OCI-LY7 (cell line): ENCODE results near the gene OR5J2. TPM values are rescaled to one million over a fixed set of nuclear protein-coding genes. Genes with fewer than 3 reads are reported as not detected.

Source experiments
- BruUV-seq: library from RNA; stranded (reverse); fragments of 400-500 nt; replicated peaks from 2 replicates; lab custom pipeline; 2021; lab: Mats Ljungman, UMichigan
- CTCF ChIA-PET: fragments of 300-600 bp; sonication (Branson Sonifier 250); formaldehyde crosslinking; loops from one replicate; lab custom pipeline; 2022; ENCODE audit warnings: antibody characterized with exemption; ENCODE audit not compliant: unreplicated experiment; lab: Charles Lee
- POLR2A ChIA-PET: fragments of 300-600 bp; sonication (Branson Sonifier 250); formaldehyde crosslinking; loops from one replicate; lab custom pipeline; 2022; ENCODE audit warnings: antibody characterized with exemption; lab: Charles Lee
- DNase-seq: peaks from one replicate; pipeline ENCODE4 v3.0.0-alpha.2; 2015; ENCODE audit warnings: low spot score
- H2AFZ ChIP-seq: fragments of 200-600 bp; sonication (generic), shearing (Covaris generic); 2 replicates; pipeline ENCODE4 v1.6.1; 2014; ENCODE audit warnings: mild to moderate bottlenecking, antibody characterized with exemption, low read length, moderate library complexity
- H3K27ac ChIP-seq: fragments of 200-600 bp; sonication (generic); 2 replicates; pipeline ENCODE4 v1.5.1; 2014; ENCODE audit warnings: mixed run types, low read depth, mild to moderate bottlenecking, moderate library complexity, low read length, inconsistent platforms; ENCODE audit not compliant: poor library complexity, severe bottlenecking
- H3K36me3 ChIP-seq: fragments of 200-600 bp; sonication (generic); 2 replicates; pipeline ENCODE4 v1.6.1; 2014; ENCODE audit warnings: mild to moderate bottlenecking, antibody characterized with exemption, low read length, moderate library complexity, mixed read lengths; ENCODE audit not compliant: insufficient read depth
- H3K4me1 ChIP-seq: fragments of 200-600 bp; sonication (generic); 2 replicates; pipeline ENCODE4 v1.5.1; 2014; ENCODE audit warnings: mild to moderate bottlenecking, low read length; ENCODE audit not compliant: insufficient read depth, poor library complexity, severe bottlenecking
- H3K4me2 ChIP-seq: fragments of 200-600 bp; sonication (generic); 2 replicates; pipeline ENCODE4 v1.6.1; 2014; ENCODE audit warnings: mild to moderate bottlenecking, low read length
- H3K4me3 ChIP-seq: fragments of 200-600 bp; sonication (generic); 2 replicates; pipeline ENCODE4 v1.5.1; 2014; ENCODE audit warnings: mild to moderate bottlenecking, low read depth, low read length; ENCODE audit not compliant: poor library complexity, severe bottlenecking
- H3K79me2 ChIP-seq: fragments of 200-600 bp; sonication (generic); 2 replicates; pipeline ENCODE4 v1.6.1; 2016; ENCODE audit warnings: low read depth, mild to moderate bottlenecking, low read length, moderate library complexity, mixed read lengths; ENCODE audit not compliant: insufficient read depth
- H3K9me2 ChIP-seq: fragments of 200-600 bp; sonication (generic); 2 replicates; pipeline ENCODE4 v1.6.1; 2016; ENCODE audit warnings: mild to moderate bottlenecking, low read length, mixed read lengths; ENCODE audit not compliant: insufficient read depth
- H3K9me3 ChIP-seq: fragments of 200-600 bp; sonication (generic); 2 replicates; pipeline ENCODE4 v1.6.1; 2014; ENCODE audit warnings: mild to moderate bottlenecking, mixed run types, low read length, mixed read lengths
- H4K20me1 ChIP-seq: fragments of 200-600 bp; sonication (generic); 2 replicates; pipeline ENCODE4 v1.6.1; 2014; ENCODE audit warnings: mild to moderate bottlenecking, antibody characterized with exemption, low read length, moderate library complexity, mixed read lengths; ENCODE audit not compliant: insufficient read depth
- CTCF ChIP-seq: fragments of 200-600 bp; sonication (generic); conservative IDR thresholded peaks from 2 replicates; pipeline ENCODE4 v1.5.1; 2014; ENCODE audit warnings: mild to moderate bottlenecking, antibody characterized with exemption, low read length, moderate library complexity, mixed read lengths
- EZH2phosphoT487 ChIP-seq: fragments of 200-600 bp; sonication (generic); IDR thresholded peaks from 2 replicates; pipeline ENCODE4 v1.6.1; 2018; ENCODE audit warnings: low read depth, borderline replicate concordance, mild to moderate bottlenecking, mixed run types, antibody characterized with exemption, low read length, moderate library complexity, mixed read lengths
- intact Hi-C: fragments of 100-400 bp; cut with micrococcal nuclease; formaldehyde crosslinking; loops from one replicate; pipeline ENCODE4 v1.10.0; 2022; ENCODE audit not compliant: unreplicated experiment
- total RNA-seq, 2 experiments: library from RNA; depleted of rRNA in 1 of 2; stranded (reverse); fragments of >200 nt in 1 of 2; shearing (Covaris generic) in 1 of 2; gene quantifications; 2 replicates each; pipeline ENCODE4 v1.2.3, GENCODE V29; 2014 to 2022

The OR5J2 gene
- total RNA-seq, 2 experiments from 2014 or later: not detected

GRCh38 chr11:56188602-56189001 is 12.2 kb downstream of the OR5J2 start:
- Histone ChIP-seq H3K9me2 (no peaks in the 10 kb centered on the region), H3K27ac (no peak overlapping the region), H3K36me3 (no peaks in the 10 kb centered on the region), H3K4me2 (no peak overlapping the region), H2AFZ (no peak overlapping the region), H3K4me3 (no peak overlapping the region), H3K79me2 (no peaks in the 10 kb centered on the region), H4K20me1 (no peaks in the 10 kb centered on the region), H3K9me3 (0 out of 2 replicates have a peak, but pooled peaks cover 3% of the 10 kb centered on the region), H3K4me1 (no peaks in the 10 kb centered on the region)
- no peak for DNase-seq
- BruUV-seq: no TSS peak
- TF ChIP-seq CTCF: no peak
- no peak for TF ChIP-seq EZH2phosphoT487
- ChIA-PET POLR2A (no interaction called here), CTCF (no interaction called here)
- intact Hi-C loops: no loop called here

DNA sequence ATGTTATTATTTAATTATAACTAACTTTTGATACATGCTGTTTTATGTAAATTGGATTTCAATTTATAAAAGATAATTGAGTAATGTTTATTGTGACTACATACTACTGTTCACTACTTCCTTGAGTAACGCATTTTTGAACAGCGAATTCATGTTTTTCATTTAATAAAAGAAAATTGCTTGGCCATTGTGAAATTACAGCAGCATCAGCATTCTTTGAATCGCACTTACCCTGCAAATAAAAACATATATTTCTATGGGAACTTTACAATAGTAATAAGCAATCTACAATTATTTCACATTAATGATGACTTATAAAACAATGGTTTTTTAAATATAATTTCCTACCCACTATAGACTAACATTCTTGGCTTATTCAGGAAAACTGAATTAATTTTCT is 20.3 kb downstream of the OR5J2 start:
- Histone ChIP-seq H2AFZ (no peak overlapping the region), H3K4me2 (no peak overlapping the region), H3K4me1 (no peaks in the 10 kb centered on the region), H3K36me3 (no peaks in the 10 kb centered on the region), H3K27ac (no peak overlapping the region), H4K20me1 (no peaks in the 10 kb centered on the region), H3K9me2 (no peaks in the 10 kb centered on the region), H3K9me3 (no peaks in the 10 kb centered on the region), H3K79me2 (no peaks in the 10 kb centered on the region), H3K4me3 (no peak overlapping the region)
- no TSS peak for BruUV-seq
- intact Hi-C loops: no loop called here
- no peak for DNase-seq
- TF ChIP-seq CTCF (no peak), EZH2phosphoT487 (no peak)
- CTCF ChIA-PET: no interaction called here
- POLR2A ChIA-PET: no interaction called here

DNA sequence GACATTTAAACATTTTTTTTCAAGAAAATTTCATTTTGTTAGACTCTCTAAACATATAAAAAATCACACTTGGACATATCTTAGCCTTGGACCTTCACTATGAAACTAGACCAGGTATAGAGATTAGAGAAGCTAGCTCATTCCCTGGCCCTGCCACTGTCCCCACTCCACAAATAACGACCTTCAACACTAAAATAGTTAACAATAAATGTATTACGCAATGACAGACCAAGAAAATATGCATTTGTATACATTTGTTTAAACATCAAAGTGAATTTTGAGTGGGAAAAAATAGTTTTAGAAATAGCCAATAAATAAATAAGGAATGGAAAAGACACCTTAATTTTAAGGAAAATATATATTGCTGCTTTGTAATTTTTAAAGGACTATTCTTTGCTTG is 20.9 kb downstream of the OR5J2 start:
- Histone ChIP-seq H3K4me2 (no peak overlapping the region), H3K36me3 (no peaks in the 10 kb centered on the region), H2AFZ (no peak overlapping the region), H3K4me3 (no peak overlapping the region), H4K20me1 (no peaks in the 10 kb centered on the region), H3K27ac (no peak overlapping the region), H3K4me1 (no peaks in the 10 kb centered on the region), H3K9me3 (no peaks in the 10 kb centered on the region; the same call in 1 of the 2 replicates), H3K79me2 (no peaks in the 10 kb centered on the region), H3K9me2 (no peaks in the 10 kb centered on the region)
- DNase-seq: no peak
- CTCF ChIA-PET: no interaction called here
- TF ChIP-seq CTCF (no peak), EZH2phosphoT487 (no peak)
- BruUV-seq: no TSS peak
- intact Hi-C loops: no loop called here
- POLR2A ChIA-PET: no interaction called here
